HCT116 (cell line): ENCODE data around the gene EIF3J.
"Not testable (repeated sequence)": the region's sequence is repeated elsewhere in the genome, so short reads cannot be mapped to it uniquely, and the experiment has no call there.

ENCODE experiments used
- EGR1 ChIP-seq: IDR thresholded peaks from 2 replicates; pipeline ENCODE4 v1.6.1; 2012; ENCODE audit warnings: low read depth
- EZH2 ChIP-seq: fragments of 200-600 bp; sonication (generic); IDR thresholded peaks from 2 replicates; pipeline ENCODE4 v1.6.1; 2017; ENCODE audit warnings: antibody characterized with exemption, mixed run types
- POLR2A ChIP-seq: IDR thresholded peaks from 2 replicates; pipeline ENCODE4 v1.7.0; 2011; ENCODE audit warnings: borderline replicate concordance; ENCODE audit not compliant: insufficient read depth, insufficient read length; ENCODE audit errors: extremely low read depth
- POLR2AphosphoS5 ChIP-seq: IDR thresholded peaks from 2 replicates; pipeline ENCODE4 v1.6.1; 2011; ENCODE audit warnings: mild to moderate bottlenecking, low read depth, low read length, moderate library complexity
- TF ChIP-seq, protein P1 (sequence below), 3 experiments: fragments of 200-600 bp in 1 of 3; sonication (generic) in 1 of 3; IDR thresholded peaks in 2 of 3; conservative IDR thresholded peaks in 1 of 3; 2 replicates each; pipeline ENCODE4 v1.5.1; 2012 to 2017; ENCODE audit warnings: low read depth in 2 of 3, low read length in 2 of 3, antibody characterized with exemption in 1 of 3, borderline replicate concordance in 1 of 3, control low read depth in 1 of 3, mild to moderate bottlenecking in 1 of 3, mixed read lengths in 1 of 3, mixed run types in 1 of 3, moderate library complexity in 1 of 3; ENCODE audit not compliant: insufficient read depth in 1 of 3
- TF ChIP-seq, protein P2 (sequence below): IDR thresholded peaks from 2 replicates; pipeline ENCODE4 v1.6.1; 2012

DNA sequence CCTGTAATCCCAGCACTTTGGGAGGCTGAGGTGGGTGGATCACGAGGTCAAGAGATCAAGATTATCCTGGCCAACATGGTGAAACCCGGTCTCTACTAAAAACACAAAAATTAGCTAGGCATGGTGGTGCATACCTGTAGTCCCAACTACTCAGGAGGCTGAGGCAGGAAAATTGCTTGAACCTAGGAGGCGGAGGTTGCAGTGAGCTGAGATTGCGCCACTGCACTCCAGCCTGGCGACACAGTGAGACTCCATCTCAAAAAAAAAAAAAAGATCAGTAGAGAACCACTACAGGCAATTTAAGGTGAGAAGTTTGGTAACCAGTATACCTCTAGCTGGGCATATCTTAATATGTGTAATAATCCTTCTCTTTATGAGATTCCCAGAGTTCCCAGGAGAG is 7.8 kb downstream of the EIF3J start:
- TF ChIP-seq POLR2AphosphoS5, POLR2A, EGR1, EZH2: not testable (repeated sequence)
- TF ChIP-seq, protein P1, sequence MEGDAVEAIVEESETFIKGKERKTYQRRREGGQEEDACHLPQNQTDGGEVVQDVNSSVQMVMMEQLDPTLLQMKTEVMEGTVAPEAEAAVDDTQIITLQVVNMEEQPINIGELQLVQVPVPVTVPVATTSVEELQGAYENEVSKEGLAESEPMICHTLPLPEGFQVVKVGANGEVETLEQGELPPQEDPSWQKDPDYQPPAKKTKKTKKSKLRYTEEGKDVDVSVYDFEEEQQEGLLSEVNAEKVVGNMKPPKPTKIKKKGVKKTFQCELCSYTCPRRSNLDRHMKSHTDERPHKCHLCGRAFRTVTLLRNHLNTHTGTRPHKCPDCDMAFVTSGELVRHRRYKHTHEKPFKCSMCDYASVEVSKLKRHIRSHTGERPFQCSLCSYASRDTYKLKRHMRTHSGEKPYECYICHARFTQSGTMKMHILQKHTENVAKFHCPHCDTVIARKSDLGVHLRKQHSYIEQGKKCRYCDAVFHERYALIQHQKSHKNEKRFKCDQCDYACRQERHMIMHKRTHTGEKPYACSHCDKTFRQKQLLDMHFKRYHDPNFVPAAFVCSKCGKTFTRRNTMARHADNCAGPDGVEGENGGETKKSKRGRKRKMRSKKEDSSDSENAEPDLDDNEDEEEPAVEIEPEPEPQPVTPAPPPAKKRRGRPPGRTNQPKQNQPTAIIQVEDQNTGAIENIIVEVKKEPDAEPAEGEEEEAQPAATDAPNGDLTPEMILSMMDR (IDR thresholded peaks at IDR 0.05 in 2 of 3, conservative IDR thresholded peaks at IDR 0.05 in 1 of 3; ENCODE audit: borderline replicate concordance in 1 of 3, insufficient read depth in 1 of 3, low read depth in 2 of 3, low read length in 2 of 3) = not testable (repeated sequence)
- TF ChIP-seq, protein P2, sequence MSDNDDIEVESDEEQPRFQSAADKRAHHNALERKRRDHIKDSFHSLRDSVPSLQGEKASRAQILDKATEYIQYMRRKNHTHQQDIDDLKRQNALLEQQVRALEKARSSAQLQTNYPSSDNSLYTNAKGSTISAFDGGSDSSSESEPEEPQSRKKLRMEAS = not testable (repeated sequence)
